Measurements from ENCODE around the gene DAP3. TPM values are rescaled to one million over a fixed set of nuclear protein-coding genes. Genes with fewer than 3 reads are reported as not detected.
"Not testable (repeated sequence)": the region's sequence is repeated elsewhere in the genome, so short reads cannot be mapped to it uniquely, and the experiment has no call there.

Gene DAP3
- total RNA-seq, 1 donor from 2014 or later: 109 TPM

GRCh38 chr1:155678027-155678426, 10.9 kb upstream of the DAP3 start:
- no peak for TF ChIP-seq CTCF (conservative IDR thresholded peaks at IDR 0.05)
- no peak for DNase-seq (ENCODE audit: extremely low spot score, unreplicated experiment)
- Mint-ChIP-seq H3K27ac (no peak overlapping the region), H3K9me3 (no peaks in the 10 kb centered on the region), H3K4me3 (no peak overlapping the region), H3K36me3 (peaks cover 35% of the 10 kb centered on the region), H3K4me1 (ENCODE audit: unreplicated experiment) (no peaks in the 10 kb centered on the region), H3K27me3 (no peaks in the 10 kb centered on the region)

- not testable (repeated sequence) for H3K4me1 Mint-ChIP-seq (ENCODE audit: unreplicated experiment); H3K9me3 Mint-ChIP-seq; H3K27ac Mint-ChIP-seq; H3K27me3 Mint-ChIP-seq; DNase-seq (ENCODE audit: extremely low spot score, unreplicated experiment); H3K4me3 Mint-ChIP-seq
- H3K36me3 Mint-ChIP-seq: peaks cover 35% of the 10 kb centered on the region
Measured at GRCh38 chr1:155678992-155679391, 9.9 kb upstream of the DAP3 start.

- Mint-ChIP-seq H3K27me3 (no peaks in the 10 kb centered on the region), H3K36me3 (peaks cover 30% of the 10 kb centered on the region), H3K9me3 (no peaks in the 10 kb centered on the region), H3K4me3 (no peak overlapping the region), H3K4me1 (ENCODE audit: unreplicated experiment) (peaks cover 4% of the 10 kb centered on the region), H3K27ac (no peak overlapping the region)
- no peak for TF ChIP-seq CTCF (conservative IDR thresholded peaks at IDR 0.05)
- no peak for DNase-seq (ENCODE audit: extremely low spot score, unreplicated experiment)
Measured at GRCh38 chr1:155680531-155680930, 8.4 kb upstream of the DAP3 start.

DNA sequence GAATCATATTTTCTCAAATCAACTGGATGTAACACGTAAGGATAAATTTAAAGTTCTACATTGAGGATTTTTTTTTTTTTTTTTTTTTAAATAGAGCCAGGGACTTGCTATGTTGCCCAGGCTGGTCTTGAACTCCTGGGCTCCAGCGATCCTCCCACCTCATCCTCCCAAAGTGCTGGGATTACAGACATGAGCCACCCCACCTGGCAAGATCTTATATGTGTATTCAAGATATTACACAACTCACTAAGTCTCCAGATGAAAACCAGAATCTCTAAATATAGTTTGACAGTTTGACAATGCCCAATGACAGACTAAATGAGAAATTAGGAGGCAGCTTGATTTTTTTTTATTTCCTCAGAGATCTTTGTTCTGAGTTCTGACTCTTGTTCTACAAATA, 7.1 kb upstream of the DAP3 start:
- H3K9me3 Mint-ChIP-seq: no peaks in the 10 kb centered on the region
- H3K4me3 Mint-ChIP-seq: no peak overlapping the region
- peaks cover 32% of the 10 kb centered on the region for H3K36me3 Mint-ChIP-seq
- no peak for DNase-seq (ENCODE audit: extremely low spot score, unreplicated experiment)
- no peaks in the 10 kb centered on the region for H3K27me3 Mint-ChIP-seq
- no peak overlapping the region for H3K27ac Mint-ChIP-seq
- peaks cover 10% of the 10 kb centered on the region for H3K4me1 Mint-ChIP-seq (ENCODE audit: unreplicated experiment)
- TF ChIP-seq CTCF (conservative IDR thresholded peaks at IDR 0.05): no peak

GRCh38 chr1:155687705-155688323, 1.1 kb upstream of the DAP3 start:
- not testable (repeated sequence) for DNase-seq (ENCODE audit: extremely low spot score, unreplicated experiment); H3K9me3 Mint-ChIP-seq; H3K27me3 Mint-ChIP-seq
- Mint-ChIP-seq H3K36me3 (peaks cover 33% of the 10 kb centered on the region), H3K4me3 (peak overlapping the region; percentile 97), H3K4me1 (ENCODE audit: unreplicated experiment) (peaks cover 32% of the 10 kb centered on the region), H3K27ac (peak overlapping the region; percentile 93)

- peak; percentile 92 for DNase-seq (ENCODE audit: extremely low spot score, unreplicated experiment)
- Mint-ChIP-seq H3K9me3 (peaks cover 6% of the 10 kb centered on the region), H3K4me3 (peak within 1 kb of the TSS; percentile 97), H3K27ac (peak within 1 kb of the TSS; percentile 93), H3K27me3 (no peaks in the 10 kb centered on the region), H3K36me3 (peaks cover 40% of the 10 kb centered on the region), H3K4me1 (ENCODE audit: unreplicated experiment) (peaks cover 32% of the 10 kb centered on the region)
- no peak for TF ChIP-seq CTCF (conservative IDR thresholded peaks at IDR 0.05)
Measured at GRCh38 chr1:155688324-155689080, 389 bp upstream of the DAP3 start, which contains the start of gene YY1AP1. YY1AP1 (minus strand) TSS chr1:155688774; CDS start chr1:155680436, 8,338 bp downstream.
